NCI-H2107 treated with DMSO at 0.1 percent for 48 hours (cell line): ENCODE data around the gene GRM4.

Source experiments
- DNase-seq: peaks from one replicate; lab custom pipeline; 2025; ENCODE audit not compliant: unreplicated experiment; lab: John Stamatoyannopoulos, UW

The GRM4 gene

DNA sequence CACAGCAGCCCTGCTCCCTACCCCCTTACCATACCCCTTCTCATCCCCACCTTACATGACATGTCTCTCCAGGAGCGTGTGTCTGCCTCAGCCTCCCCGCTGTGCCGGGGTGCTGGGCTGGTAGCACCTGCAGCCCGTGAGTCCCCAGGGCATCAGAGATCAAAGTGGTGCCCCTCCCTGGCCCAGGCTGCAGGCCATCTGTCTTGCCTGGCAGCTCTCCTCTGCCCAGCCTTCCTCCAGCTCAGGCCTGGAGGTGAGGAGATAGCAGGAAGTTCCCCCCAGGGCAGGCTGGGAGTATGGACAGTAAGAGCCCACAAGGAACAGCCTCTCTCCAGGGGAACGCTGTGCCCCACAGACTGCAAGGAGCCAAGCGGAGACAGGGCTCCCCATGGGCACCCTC is 35.3 kb downstream of the GRM4 start:
- no peak for DNase-seq

DNA sequence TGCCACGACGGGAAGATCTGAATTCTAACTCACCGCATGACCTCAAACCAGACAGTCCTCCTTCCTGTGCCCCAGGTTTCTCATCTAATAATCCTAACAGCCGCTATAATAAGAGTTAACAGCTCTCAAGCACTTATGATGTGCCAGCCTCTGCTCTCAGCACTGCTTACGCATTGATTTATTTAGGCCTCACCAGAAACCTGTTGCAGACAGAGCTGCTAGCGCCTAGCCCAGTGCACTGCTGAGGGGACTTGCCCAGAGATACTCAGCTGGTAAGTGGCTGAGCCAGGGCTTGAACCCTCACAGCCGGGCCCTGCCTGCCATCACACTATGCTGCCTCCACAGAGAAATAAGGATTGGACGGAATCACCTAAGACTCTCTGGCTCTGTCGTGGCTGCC is 37.7 kb downstream of the GRM4 start:
- peak; percentile 18 for DNase-seq

DNA sequence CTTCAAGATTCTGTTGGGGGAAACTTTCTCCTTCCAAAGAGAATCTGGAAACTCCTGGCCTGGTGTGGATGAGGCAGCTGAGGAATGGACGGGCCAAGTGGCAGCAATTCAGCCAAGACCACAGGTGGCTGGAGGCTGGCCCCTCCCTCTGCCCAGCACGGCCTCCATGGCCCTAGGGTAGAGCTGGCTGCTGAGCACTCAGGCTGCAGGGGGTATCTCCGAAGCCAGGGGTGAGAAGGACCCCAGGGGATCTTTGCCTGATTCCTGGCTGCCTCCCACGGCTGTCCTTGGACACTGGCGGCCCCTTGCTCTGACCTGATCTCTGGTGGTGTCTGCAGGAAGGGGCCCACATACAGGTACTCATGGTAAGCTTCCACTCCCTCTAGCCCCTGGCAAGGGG is 39.0 kb downstream of the GRM4 start:
- DNase-seq = no peak

DNA sequence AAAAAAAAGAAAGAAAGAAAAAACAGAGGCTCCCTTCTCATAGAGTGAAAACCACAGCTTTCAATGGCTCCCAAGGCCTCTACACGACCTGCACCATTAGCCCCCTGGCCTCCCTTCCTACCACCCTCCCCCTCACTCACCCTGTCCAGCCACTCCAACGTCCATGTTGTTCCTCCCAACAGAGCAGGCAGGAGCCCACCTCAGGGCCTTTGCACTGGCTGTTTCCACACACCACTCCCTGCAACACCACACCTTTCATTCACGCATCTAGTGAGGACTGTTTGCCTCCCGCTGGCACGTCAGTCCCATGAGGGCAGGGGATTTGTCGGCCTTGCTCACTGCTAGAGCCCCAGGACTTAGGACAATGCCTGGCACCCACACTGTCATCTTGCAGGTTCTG is 39.5 kb downstream of the GRM4 start:
- no peak for DNase-seq

DNA sequence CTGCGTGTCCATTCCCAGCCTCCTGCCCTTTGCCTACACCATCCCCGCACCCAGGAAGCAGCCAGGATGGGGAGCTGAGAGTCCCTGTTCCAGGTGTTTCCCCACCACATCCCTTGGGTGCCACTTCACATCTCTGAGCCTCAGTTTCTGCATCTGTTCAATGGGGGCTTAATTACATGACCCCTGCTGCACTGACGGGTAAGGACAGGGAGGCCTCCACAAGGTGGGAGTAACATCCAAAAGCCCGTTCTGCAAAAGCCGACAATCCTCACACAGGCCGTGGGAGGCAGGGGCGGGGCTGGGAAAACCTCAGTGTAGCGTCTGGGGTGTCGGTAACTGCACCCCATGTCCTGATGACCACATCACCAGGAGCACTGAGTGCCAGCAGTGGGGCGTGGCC is 41.3 kb downstream of the GRM4 start:
- DNase-seq = no peak

DNA sequence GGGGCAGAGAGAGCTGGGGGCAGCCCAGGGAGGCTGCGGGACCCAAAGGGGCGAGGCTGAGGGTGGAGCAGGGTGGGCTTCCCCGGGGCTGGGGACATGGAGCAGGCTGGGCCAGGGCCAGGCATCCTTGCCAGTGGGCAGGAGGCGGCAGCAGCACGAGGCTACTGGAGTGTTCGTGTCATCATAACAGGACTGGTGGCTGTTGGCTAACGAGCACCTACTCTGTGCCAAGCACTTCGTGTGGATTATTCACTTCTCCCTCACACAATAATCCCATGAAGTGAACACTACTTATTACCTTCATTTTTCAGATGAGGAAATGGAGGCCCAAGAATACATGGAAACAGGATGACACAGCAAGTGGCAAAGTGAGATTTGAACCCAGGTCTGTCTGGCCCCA is 41.7 kb downstream of the GRM4 start:
- DNase-seq = no peak

DNA sequence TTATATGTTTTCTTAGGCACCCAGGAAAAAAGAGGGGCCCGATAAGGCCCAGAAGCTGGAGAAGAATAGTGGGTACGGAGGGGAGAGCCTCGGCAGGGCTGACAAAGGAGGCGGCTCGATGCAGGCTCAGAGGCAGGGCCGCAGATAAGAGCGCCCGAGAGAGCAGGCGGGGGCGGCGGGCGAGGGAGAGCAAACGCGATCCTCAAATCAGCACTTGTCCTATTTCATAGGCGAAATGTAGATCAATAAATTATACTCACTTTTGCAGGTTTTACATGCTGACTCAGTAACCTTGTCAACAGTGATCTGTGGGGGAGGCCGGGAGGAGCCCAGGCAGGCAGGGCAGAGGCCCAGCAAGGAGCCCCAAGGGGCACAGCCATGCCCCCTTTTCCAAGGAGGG is 42.6 kb downstream of the GRM4 start:
- DNase-seq = no peak

DNA sequence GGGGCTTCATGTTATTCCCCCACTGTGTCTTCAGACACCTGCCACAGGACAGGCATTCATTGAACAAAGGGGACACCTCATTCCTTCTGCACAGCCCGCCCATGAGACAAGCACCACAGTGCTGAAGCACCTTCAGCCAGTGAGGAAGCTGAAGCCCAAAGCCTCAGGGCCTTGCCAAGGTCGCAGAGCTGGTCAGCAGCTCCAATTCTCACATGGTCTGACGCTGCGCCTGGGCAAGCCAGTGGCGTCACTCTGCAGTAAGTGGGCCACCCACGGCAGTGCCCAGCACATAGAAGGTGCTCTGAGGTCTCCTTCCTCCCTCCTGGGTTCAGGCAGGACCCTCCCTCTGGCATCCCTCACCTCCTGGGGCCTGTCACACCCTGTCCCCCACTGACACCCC is 43.2 kb downstream of the GRM4 start:
- DNase-seq = no peak

DNA sequence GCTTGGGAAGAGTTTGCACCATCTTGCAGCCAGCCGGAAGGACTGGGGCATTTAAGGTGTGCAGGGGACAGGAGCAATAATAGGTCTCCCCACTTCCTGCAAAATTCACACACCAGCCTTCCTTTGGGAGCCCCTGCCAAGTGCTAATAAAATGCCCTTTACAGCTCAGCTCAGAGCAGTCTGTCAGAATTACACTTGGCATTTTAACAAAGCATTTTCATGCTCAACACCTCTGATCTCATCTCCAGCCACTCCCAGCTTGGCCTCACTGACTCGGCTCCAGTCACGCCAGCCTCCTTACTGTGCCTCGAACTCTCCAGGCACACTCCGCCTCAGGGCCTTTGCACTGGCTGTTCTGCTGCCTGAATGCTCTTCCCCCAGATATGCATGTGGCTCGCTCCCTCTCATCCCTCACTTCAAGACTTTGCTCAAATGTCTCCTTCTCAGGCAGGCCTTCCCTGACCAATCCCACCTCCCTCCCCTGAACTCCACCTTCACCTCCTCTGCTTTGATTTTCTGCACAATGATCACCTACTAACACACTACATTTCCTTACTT is 43.7 kb downstream of the GRM4 start:
- no peak for DNase-seq

DNA sequence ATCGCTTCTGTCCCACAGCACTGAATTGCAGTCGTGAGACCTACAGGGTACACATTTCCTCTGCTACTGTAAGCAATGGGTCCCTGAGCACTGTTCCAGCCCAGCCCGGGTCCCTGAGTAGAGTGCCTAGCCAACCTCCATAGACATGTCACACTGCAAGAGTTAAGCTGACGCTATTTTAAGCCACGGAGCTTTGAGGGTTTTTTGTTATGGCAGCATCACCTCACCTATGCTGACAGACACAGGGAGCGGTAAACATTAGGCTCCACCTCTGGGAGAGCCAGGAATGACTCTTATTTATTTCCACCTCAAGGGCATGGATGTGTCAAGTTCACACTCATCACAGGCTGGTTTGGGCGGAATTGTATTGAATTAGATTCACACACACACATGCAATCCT is 45.1 kb downstream of the GRM4 start:
- no peak for DNase-seq

DNA sequence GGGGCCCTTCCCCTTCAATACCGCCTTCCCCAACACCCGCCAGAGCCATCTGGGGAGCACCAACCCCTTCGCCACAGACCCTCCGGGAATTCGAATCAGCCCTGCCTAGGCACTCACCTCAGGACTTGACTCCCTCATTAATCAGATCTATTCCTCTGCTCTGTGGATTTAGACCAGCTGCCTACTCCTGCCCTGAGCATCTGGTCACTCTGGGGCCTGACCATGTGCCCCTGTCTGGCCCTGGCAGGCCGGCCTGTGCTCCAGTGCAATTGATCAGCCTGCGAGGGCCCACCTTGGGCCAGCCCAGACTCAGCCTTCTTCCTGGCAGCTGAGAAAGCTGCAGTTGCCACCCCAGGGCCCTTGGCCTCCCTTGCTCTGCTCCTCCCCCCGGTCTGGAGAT is 46.0 kb downstream of the GRM4 start:
- DNase-seq = no peak

DNA sequence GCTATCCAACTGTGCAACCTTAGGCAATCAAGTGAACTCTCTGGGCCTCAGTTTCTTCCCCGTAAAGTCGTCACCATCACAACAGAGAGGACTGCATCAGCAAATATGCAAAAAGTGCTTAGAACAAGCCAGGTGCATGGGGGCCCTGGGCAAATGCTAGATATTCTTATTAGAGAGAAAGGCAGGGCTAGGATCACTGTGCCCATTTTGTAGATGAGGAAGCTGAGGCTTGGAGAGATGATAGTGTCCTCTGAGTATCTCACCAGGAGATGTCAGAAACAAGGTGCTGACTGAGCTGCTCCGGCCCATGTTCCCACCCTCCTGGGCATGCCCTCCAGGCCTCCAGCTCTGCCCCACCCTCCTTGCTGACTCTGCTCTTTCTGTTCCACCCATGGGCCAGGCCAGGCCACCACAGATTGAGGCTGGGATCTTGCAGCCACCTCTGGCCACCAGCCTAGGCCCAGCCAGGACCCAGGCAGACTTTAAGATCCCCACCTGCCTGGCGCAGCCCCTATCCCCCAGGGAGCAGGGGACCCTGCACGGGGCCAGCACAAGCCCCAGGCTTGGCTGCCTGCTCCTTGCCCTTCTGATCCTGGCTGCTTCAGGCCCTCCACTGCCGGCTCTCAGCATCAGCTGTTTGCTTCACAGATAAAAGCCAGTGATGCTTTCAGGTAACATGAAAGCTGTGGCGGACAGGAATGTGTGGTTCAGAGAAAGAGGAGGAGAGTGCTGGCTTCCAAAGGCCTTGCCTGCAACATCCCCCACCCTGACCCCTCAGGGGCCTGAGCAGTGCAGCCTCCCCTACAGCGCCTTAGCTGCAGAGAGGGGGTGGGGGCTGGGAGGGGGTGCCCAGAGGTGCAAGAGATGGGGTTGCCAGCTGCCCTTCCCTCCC is 47.6 kb downstream of the GRM4 start:
- DNase-seq = peak; percentile 29

DNA sequence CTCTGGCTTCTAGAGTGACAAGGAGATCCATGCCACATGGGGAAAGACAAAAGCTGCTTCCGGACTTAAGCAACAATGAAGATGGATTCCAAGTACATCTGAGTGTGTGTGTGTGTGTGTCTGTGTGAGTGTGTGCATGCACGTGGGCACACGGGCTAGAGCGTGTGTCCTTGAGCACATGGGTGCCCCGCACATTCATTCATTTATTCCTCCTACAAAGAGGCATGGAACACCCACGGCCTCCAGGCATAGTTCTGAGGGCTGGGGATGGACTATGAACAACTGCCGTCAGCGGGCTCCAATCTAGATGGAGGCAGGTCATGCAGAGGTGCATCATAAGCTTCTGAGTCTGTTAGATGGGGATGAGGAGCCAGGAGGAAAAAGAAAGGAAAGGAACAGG is 49.1 kb downstream of the GRM4 start:
- DNase-seq = no peak

DNA sequence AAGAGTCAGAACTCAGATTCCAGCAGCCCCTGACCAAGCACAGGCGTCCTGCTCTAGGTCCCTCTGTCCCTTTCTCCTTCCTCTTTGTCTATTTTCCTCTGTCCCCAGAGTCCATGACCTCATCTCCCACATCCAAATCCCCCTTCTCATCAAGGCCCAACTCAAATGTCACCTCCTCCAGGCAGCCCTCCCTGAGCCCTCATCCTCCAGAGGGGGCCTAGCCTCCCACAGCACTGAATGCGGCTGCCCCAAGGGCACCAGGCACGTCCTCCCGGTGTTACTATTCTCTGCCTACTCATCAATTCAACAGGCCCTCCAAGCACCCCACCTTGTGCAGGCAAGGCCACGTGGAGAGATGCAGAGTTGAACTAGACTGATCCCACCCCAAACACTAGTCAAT is 49.7 kb downstream of the GRM4 start:
- DNase-seq = no peak

DNA sequence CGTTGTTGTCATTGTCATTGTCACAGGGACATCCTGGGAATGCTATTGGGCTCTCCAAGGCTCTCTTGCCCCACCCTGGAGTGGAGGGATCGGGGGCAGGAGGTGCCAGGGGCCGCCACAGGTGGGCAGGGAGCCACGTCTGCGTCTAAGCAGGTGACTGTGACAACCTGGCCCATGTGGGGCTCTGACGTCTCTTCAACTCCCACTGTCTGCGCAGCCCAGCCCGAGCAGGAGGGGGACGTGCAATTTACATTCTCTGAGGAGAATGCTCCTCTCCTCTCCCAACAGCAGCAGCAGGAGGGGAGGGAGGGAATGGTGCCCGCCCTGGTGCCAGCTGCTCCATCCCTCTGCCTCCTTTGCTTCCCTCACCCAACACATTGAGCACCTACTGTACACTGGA is 50.1 kb downstream of the GRM4 start:
- DNase-seq = peak; percentile 25

DNA sequence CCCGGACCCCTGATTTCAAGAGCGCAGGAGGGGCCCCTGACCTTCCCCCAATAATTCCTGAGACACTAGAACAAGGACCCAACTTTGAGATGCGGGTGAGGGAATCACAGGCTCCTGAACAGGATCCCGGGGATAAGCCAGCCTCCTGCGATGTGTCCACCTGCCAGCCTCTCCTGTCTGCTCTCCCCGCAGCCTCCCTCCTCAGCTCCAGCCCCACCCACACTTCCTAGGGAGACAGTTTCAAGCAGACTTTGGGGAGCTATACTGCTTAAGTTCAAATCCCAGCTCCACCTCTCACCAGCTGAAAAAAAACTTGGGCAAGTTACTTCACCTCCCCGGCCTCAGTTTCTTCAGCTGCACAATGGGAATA is 50.8 kb downstream of the GRM4 start:
- no peak for DNase-seq

DNA sequence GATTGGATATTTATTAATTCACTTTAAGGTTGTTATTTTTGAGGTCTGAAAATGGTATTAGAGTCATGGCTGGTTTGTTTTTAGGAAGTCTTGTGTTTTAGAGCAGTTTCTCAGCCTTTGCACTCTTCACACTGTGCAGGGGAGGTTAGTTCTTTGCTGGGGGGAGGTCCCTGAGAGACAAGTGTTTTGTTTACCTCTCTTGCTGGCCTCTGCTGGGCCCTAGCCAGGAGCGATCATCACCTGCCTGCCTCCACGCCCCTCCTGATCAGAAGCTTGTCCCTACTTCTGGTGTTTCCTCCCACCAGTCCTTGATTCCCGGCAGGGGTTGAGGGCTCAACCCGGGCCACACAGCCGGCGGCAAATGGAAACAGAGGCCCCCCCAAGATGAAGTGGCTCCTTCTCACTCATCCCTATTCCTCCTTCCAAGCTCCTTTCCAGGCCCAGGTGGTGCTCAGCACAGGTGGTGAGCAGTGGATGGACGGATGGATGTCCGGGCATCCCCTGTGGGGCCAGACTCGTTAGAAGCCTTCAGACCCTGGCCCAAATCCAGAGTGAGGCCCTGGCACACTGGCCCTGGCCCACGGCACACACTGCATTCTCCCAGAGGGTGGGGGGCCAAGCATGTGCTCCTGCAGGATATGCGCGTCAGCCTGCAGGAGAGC is 51.3 kb downstream of the GRM4 start:
- DNase-seq = peak; percentile 77

DNA sequence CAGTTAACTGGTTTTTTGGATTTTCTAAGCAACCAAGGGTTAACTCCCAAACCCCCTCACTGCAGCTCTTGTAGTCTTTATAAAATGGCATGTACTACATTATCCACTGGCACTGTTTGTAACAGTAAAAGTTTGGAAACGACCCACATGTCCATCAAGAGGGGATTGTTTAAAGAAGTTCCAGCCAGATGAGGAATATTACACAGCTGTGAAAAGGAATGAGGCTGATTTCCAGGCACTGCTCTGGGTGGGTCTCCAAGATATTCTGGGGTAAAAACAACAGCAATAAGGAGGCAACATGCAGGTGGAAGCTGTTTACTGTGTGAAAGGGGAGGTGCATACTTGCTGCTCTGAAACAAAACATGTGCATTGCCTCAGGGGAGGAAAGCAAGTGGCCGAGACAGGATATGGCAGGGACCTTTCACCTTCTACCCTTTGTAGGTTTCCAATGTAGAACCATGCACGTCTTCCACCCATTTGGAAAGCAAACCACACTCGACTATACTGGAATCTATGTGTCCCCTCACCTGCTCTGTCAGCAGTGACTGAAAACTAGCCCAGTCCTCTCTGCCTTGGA is 51.9 kb downstream of the GRM4 start:
- DNase-seq = no peak

DNA sequence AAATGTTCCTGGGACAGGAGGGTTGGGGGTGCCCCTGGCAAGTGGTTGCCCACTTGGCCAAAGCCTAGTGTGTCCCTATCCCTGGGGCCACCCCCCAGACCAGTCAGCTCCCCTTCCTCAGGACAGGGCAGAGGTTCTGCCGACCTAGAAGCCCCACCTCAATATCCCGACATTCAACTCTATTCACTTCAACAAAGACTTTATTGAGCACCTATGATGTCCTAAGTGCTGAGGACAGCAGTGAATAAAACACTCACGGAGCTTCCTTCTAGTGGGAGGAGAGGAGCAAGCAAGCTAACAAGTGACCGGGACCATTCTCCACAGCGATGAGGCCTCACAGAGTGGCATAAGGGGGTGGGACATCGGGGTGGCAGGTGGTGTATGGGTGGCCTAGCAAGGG is 52.7 kb downstream of the GRM4 start:
- DNase-seq = no peak

DNA sequence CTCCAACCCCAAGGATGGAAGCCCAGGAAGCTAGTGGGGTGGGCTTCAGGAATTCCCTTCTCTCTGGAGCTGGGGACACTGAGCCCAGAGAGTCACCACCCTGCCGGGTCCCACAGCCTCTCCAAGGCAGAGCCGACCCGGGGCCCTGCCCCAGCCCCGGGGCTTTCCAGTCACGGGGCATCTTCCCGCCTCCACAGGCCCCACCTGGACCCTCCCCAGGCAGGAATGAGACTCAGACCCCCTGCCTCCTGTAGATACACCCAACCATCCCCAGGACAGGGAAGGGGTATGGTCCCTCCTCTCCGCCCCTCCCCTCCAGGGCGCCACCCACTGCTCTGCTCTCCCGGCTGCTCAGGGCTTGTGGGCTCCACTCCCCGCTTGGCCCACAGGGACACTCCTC is 53.3 kb downstream of the GRM4 start:
- no peak for DNase-seq

DNA sequence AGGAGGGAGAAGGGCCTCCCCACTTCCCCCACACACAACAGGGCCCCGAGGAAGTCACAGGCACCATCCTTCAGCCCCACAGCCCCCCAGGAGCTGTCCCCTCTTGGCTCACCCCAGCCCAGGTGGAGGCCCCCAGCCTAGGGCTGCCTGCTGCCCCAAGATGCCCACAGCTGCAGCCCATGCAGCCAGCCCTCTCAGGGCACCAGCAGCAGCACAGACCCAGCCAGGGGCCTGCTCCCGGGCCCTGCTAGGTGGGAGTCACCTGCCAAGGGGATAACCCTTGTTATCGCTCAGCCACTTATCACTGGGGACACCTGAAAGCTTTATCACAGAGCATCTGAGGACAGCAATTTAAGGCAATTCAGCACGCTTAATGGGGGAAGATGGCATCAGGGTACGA is 55.0 kb downstream of the GRM4 start:
- DNase-seq = no peak

DNA sequence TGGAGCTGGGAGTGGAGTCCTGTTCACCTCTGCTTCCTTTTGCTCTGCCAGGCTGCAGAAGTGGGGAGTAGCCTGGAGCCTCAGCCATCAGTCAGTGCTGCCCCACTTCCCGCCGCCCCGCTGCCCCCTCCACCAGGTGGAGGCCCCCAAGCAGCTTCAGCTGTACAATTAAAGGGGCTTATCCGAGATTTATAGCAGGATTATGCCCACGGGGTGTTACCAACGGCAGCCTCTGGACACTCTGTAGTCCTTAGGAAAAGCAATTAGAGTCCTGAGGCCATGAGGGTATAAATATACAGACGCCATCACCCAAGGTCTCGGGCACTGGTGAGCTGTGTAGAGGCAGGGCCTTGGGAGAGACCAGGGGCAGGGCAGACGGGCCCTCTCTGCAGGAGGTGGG is 55.4 kb downstream of the GRM4 start:
- no peak for DNase-seq
